Body of pancreas (tissue), 4 donors: ENCODE results near the gene APCDD1L.

Source experiments
- POLR2A ChIP-seq, 3 donors: fragments of 450-650 bp; IDR thresholded peaks; one replicate each; pipeline ENCODE4 v1.6.1; 2016; ENCODE audit warnings: antibody characterized with exemption in 3 of 3, mild to moderate bottlenecking in 2 of 3
- TF ChIP-seq, protein P1 (sequence below), 7 experiments: fragments of 450-650 bp in 4 of 7; fragments of 200-600 bp in 3 of 7; sonication (generic) in 3 of 7; IDR thresholded peaks; one replicate each; pipeline ENCODE4 v1.5.1; 2016 to 2019; ENCODE audit warnings: antibody characterized with exemption in 7 of 7

DNA sequence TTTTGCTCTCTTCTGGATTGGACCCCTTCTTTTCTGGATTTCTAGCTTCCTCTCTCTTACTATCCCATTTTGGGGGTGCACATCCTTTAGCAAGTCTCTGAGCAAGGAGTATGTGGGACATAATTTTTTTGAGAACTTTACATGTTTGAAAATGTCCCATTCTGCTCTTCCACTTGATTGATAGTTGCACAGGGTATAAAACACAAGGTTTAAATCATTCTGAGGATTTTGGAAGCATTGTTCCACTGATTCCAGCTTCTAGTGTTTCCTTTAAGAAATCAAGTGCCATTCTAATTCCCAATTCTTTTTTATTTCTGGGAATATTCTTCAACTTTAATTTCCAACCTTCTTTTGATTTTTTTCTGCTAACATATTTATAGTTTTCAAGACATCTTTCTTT, 60.7 kb downstream of the APCDD1L start:
- TF ChIP-seq, protein P1, sequence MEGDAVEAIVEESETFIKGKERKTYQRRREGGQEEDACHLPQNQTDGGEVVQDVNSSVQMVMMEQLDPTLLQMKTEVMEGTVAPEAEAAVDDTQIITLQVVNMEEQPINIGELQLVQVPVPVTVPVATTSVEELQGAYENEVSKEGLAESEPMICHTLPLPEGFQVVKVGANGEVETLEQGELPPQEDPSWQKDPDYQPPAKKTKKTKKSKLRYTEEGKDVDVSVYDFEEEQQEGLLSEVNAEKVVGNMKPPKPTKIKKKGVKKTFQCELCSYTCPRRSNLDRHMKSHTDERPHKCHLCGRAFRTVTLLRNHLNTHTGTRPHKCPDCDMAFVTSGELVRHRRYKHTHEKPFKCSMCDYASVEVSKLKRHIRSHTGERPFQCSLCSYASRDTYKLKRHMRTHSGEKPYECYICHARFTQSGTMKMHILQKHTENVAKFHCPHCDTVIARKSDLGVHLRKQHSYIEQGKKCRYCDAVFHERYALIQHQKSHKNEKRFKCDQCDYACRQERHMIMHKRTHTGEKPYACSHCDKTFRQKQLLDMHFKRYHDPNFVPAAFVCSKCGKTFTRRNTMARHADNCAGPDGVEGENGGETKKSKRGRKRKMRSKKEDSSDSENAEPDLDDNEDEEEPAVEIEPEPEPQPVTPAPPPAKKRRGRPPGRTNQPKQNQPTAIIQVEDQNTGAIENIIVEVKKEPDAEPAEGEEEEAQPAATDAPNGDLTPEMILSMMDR (IDR thresholded peaks at IDR 0.05), result no peak
- TF ChIP-seq POLR2A (IDR thresholded peaks at IDR 0.05), result no peak
